Loucy (cell line): ENCODE data around the gene MBP.

Experiments used
- CTCF ChIP-seq: fragments of 200-600 bp; sonication (generic); conservative IDR thresholded peaks from 2 replicates; pipeline ENCODE4 v1.5.1; 2014; ENCODE audit warnings: mild to moderate bottlenecking, antibody characterized with exemption, low read length
- EZH2phosphoT487 ChIP-seq: fragments of 200-600 bp; IDR thresholded peaks from 2 replicates; pipeline ENCODE4 v1.6.1; 2018; ENCODE audit warnings: antibody characterized with exemption, mild to moderate bottlenecking, moderate library complexity, borderline replicate concordance

- no peak for TF ChIP-seq CTCF
- no peak for TF ChIP-seq EZH2phosphoT487
Observed at GRCh38 chr18:77057006-77057395, 75.6 kb downstream of the MBP start.
